Measurements from ENCODE around the gene FTH1.

DNA sequence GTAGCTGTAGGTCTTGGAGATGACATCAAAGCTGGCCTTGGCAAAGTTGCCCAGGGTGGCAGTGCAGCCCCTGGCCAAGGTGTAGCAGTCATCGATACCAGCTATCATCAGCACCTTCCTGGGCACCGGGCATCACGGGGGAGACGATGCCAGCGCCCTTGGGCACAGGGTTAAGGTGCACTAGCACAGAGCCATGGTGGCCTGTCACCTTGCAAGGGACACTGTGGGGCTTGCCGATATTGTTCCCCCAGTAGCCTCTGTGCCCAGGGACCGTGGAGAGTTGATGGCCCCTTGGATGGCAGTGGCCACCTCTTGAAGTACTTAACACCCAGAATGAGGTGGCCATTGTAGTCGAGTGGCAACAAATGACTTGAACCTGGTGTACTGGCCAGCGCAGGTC is 44.4 kb upstream of the FTH1 start:
- TF ChIP-seq RXRA (IDR thresholded peaks at IDR 0.05; ENCODE audit: borderline replicate concordance, low read depth) (no peak), YY1 (IDR thresholded peaks at IDR 0.05; ENCODE audit: low read depth) (no peak), GATA2 (CRISPR knock-in tag; IDR thresholded peaks at IDR 0.05) (no peak), TCF12 (IDR thresholded peaks at IDR 0.05) (no peak), FOXM1 (IDR thresholded peaks at IDR 0.05; ENCODE audit: low read depth) (no peak)
- TF ChIP-seq, protein P1, sequence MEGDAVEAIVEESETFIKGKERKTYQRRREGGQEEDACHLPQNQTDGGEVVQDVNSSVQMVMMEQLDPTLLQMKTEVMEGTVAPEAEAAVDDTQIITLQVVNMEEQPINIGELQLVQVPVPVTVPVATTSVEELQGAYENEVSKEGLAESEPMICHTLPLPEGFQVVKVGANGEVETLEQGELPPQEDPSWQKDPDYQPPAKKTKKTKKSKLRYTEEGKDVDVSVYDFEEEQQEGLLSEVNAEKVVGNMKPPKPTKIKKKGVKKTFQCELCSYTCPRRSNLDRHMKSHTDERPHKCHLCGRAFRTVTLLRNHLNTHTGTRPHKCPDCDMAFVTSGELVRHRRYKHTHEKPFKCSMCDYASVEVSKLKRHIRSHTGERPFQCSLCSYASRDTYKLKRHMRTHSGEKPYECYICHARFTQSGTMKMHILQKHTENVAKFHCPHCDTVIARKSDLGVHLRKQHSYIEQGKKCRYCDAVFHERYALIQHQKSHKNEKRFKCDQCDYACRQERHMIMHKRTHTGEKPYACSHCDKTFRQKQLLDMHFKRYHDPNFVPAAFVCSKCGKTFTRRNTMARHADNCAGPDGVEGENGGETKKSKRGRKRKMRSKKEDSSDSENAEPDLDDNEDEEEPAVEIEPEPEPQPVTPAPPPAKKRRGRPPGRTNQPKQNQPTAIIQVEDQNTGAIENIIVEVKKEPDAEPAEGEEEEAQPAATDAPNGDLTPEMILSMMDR (IDR thresholded peaks at IDR 0.05), result no peak
